H1 (cell line): ENCODE data around the gene TBCEL. TPM values are rescaled to one million over a fixed set of nuclear protein-coding genes. Genes with fewer than 3 reads are reported as not detected.

ENCODE experiments used
- CREB1 ChIP-seq: IDR thresholded peaks from 2 replicates; pipeline ENCODE4 v1.6.1; 2012; ENCODE audit warnings: inconsistent platforms
- CTCF ChIP-seq, 3 experiments: IDR thresholded peaks; 1 replicate in 2 of 3; 2 replicates in 1 of 3; pipeline versions ENCODE4 v1.5.1 to v1.6.1; 2011; ENCODE audit warnings: low read length in 3 of 3, mild to moderate bottlenecking in 3 of 3, inconsistent platforms in 2 of 3, low read depth in 1 of 3, moderate library complexity in 1 of 3; ENCODE audit not compliant: insufficient read depth in 1 of 3; ENCODE audit errors: control extremely low read depth in 1 of 3
- polyA plus RNA-seq, 7 experiments: library from polyadenylated mRNA; depleted of rRNA in 3 of 7; stranded (reverse) in 5 of 7; unstranded in 2 of 7; fragments of >200 nt in 5 of 7; fragments of 200-250 nt in 2 of 7; gene quantifications; 1 replicate in 5 of 7; 2 replicates in 1 of 7; 4 replicates in 1 of 7; pipeline versions ENCODE4 v1.2.1 to v1.2.3, GENCODE V29; 2011 to 2013; ENCODE audit warnings: missing spikeins in 2 of 7, mixed read lengths in 2 of 7
- total RNA-seq: library from RNA; stranded (reverse); fragmentation: NEBNext Ultra II Directional; extraction: Animal tissue kit (Norgen Biotek cat#: 25700); gene quantifications from 2 replicates; pipeline ENCODE4 v1.2.1, GENCODE V29; 2021

The TBCEL gene
- total and polyA plus RNA-seq, 2 of the 8 experiments (the other 6 are each of a cell fraction or from before 2014, with no cell fraction given) = 3.9 to 16.0 TPM

- TF ChIP-seq CTCF (IDR thresholded peaks at IDR 0.05; ENCODE audit: control extremely low read depth in 1 of 3, insufficient read depth in 1 of 3, low read depth in 1 of 3, low read length in 3 of 3) (no peak), CREB1 (no peak)
- TF ChIP-seq, all 59 proteins: peak for 0
Observed at GRCh38 chr11:120994091-120994859, 29.6 kb upstream of the TBCEL start (continued).
